Thyroid gland (tissue), 4 donors: ENCODE results near the gene CLIC3.

Experiments
- POLR2A ChIP-seq, 2 donors: fragments of 450-650 bp; IDR thresholded peaks; one replicate each; pipeline ENCODE4 v1.6.1; 2017; ENCODE audit warnings: antibody characterized with exemption in 2 of 2, mild to moderate bottlenecking in 2 of 2, moderate library complexity in 1 of 2
- TF ChIP-seq, protein P1 (sequence below), 6 experiments: fragments of 200-600 bp in 3 of 6; fragments of 450-650 bp in 3 of 6; sonication (generic) in 3 of 6; IDR thresholded peaks; one replicate each; pipeline ENCODE4 v1.5.1; 2016 to 2019; ENCODE audit warnings: antibody characterized with exemption in 6 of 6, mild to moderate bottlenecking in 2 of 6, inconsistent platforms in 1 of 6, moderate library complexity in 1 of 6

DNA sequence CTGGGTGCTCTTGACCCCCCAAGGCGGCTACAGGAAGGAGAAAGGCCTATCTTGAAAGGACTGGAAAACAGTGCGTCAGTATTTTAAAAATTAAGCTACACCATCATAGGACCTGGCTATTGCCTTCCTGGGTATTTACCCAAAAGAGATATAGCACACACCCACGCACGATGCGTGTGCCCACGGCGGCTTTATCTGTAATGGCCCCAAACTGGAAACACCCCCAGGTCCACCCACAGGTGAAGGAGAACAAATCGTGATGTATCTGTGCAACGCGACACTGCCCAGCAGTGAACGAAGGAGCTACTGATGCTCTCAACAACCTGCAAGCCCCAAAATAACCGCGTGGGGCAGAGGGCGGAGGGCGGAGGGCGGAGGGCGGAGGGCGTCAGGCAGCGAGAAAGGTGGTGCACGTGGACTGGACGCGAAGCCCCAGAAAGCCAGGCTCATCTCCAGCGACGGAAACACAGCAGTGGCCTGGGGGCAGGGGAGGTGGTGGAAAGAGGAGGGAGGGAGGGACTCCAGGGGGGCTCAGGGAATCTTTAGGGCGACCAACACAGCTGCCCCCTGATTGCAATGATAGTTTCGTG, 31.4 kb downstream of the CLIC3 start:
- TF ChIP-seq, protein P1, sequence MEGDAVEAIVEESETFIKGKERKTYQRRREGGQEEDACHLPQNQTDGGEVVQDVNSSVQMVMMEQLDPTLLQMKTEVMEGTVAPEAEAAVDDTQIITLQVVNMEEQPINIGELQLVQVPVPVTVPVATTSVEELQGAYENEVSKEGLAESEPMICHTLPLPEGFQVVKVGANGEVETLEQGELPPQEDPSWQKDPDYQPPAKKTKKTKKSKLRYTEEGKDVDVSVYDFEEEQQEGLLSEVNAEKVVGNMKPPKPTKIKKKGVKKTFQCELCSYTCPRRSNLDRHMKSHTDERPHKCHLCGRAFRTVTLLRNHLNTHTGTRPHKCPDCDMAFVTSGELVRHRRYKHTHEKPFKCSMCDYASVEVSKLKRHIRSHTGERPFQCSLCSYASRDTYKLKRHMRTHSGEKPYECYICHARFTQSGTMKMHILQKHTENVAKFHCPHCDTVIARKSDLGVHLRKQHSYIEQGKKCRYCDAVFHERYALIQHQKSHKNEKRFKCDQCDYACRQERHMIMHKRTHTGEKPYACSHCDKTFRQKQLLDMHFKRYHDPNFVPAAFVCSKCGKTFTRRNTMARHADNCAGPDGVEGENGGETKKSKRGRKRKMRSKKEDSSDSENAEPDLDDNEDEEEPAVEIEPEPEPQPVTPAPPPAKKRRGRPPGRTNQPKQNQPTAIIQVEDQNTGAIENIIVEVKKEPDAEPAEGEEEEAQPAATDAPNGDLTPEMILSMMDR (IDR thresholded peaks at IDR 0.05), result no peak
- no peak for TF ChIP-seq POLR2A (IDR thresholded peaks at IDR 0.05)
